ENCODE measurements around the gene CALR3. TPM values are rescaled to one million over a fixed set of nuclear protein-coding genes. Genes with fewer than 3 reads are reported as not detected.

CALR3 gene
- total and polyA plus RNA-seq, 2 of the 8 experiments (the other 6 are each of a cell fraction or from before 2014, with no cell fraction given) = 0.11 to 0.32 TPM

DNA sequence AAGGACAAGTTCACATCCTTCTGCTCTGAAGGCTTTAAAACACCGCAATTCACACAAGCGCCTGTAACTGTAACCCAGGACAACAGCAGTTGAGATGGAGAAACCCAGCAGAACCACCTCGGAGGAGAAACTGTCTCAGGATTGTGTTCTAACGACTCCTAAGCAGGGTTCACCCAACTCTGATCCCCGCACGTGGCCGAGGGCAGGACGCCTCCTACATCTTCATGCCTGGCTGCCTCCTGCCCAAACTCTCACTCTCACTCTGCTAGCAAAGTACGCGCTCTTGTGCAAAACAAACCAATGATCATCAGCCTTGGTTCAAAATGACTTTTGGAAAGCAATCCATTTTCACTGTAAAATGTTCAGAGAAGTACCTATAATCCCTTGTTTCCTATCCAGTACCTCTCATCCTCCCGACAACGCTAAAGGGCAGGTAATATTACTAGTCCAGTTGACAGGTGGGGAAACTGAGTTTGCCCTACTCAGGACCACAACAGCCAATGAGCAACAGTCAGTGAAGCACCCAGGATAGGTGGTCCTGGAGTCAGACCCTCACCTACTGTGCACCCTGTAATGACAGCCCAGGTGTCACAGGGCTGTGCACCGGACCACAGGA lies 49.8 kb downstream of the CALR3 start:
- FAIRE-seq = no peak
- no peaks in the 10 kb centered on the region for H3K23me2 ChIP-seq (ENCODE audit: low read depth, low read length)
- H2AK5ac ChIP-seq (ENCODE audit: low read depth, low read length) = no peak overlapping the region
- no peak overlapping the region for H4K8ac ChIP-seq (ENCODE audit: extremely low read depth, insufficient read depth, low read length)
- no peak overlapping the region for H3K23ac ChIP-seq (ENCODE audit: insufficient read length)
- H4K5ac ChIP-seq (ENCODE audit: insufficient read length, low read depth, low read length) = no peak overlapping the region
- no peak overlapping the region for H3K18ac ChIP-seq (ENCODE audit: extremely low read depth, low read length)
- H3K27ac ChIP-seq (ENCODE audit: low read depth, low read length) = no peak overlapping the region
- no peak overlapping the region for H2BK5ac ChIP-seq (ENCODE audit: low read depth, low read length)
- peaks cover 0 to 11% (median 3%) of the 10 kb centered on the region in 4 experiments; a peak in 4 of 7 replicates for H3K4me1 ChIP-seq (replicated peaks in 1 of 4; ENCODE audit: control insufficient read depth in 3 of 4, insufficient read depth in 4 of 4, low read length in 3 of 4)
- H3K56ac ChIP-seq (replicated peaks; ENCODE audit: insufficient read length, low read depth, low read length) = no peak overlapping the region
- no peak overlapping the region for H2BK20ac ChIP-seq (ENCODE audit: low read length)
- H2BK120ac ChIP-seq (replicated peaks; ENCODE audit: low read depth, low read length) = no peak overlapping the region
- no peaks in the 10 kb centered on the region for H3K9me3 ChIP-seq (ENCODE audit: insufficient read depth in 2 of 2, low read depth in 1 of 2, low read length in 1 of 2)
- H2BK15ac ChIP-seq (ENCODE audit: low read length) = no peak overlapping the region
- no peak overlapping the region for H2AFZ ChIP-seq (ENCODE audit: low read length)
- H3K9ac ChIP-seq (replicated peaks in 1 of 4; ENCODE audit: extremely low read depth in 1 of 4, low read depth in 3 of 4, low read length in 3 of 4) = no peak overlapping the region
- H3K14ac ChIP-seq (ENCODE audit: insufficient read length) = no peak overlapping the region
- 89% methylated on average over 13 of the region's 13 CpGs; no CpG with 5 or more reads in 1 of the 2 experiments for WGBS, 2 experiments (ENCODE audit: extremely low coverage in 1 of 2, insufficient coverage in 1 of 2, insufficient read length in 1 of 2, insufficient replicate concordance in 2 of 2, low coverage in 1 of 2, low lambda C conversion rate in 2 of 2, missing lambda C conversion rate in 1 of 2)
- no peak for TF ChIP-seq CREB1 (IDR thresholded peaks at IDR 0.05)
- peaks cover 30% of the 10 kb centered on the region for H3K79me1 ChIP-seq (ENCODE audit: low read depth, low read length)
- H3K79me2 ChIP-seq (ENCODE audit: control insufficient read depth in 1 of 2, insufficient read depth in 2 of 2, low read length in 2 of 2) = peaks cover 11 to 74% of the 10 kb centered on the region in 2 experiments
- H3K4ac ChIP-seq (replicated peaks; ENCODE audit: insufficient read length, low read depth, low read length) = no peak overlapping the region
- H3K27me3 ChIP-seq (replicated peaks in 1 of 4; ENCODE audit: control insufficient read depth in 3 of 4, extremely low read depth in 1 of 4, insufficient read depth in 3 of 4, low read length in 3 of 4) = no peaks in the 10 kb centered on the region
- POLR2A ChIA-PET (ENCODE audit: partially characterized antibody) = interaction anchor here (1.1 kb wide), 1 partner anchor 8 kb away, joined by 3 read pairs; no protein-coding TSS in a partner anchor
- no peak overlapping the region for H2BK12ac ChIP-seq (ENCODE audit: low read depth, low read length)
- H4K20me1 ChIP-seq (replicated peaks in 1 of 2; ENCODE audit: control insufficient read depth in 1 of 2, insufficient read depth in 2 of 2, low read length in 2 of 2) = peaks cover 15 to 34% of the 10 kb centered on the region in 2 experiments
- H3K4me3 ChIP-seq (ENCODE audit: extremely low read depth in 1 of 4, insufficient read depth in 2 of 4, low read depth in 3 of 4, low read length in 4 of 4) = no peak overlapping the region
- CTCF ChIA-PET (ENCODE audit: partially characterized antibody) = interaction anchor here (1.2 to 6.6 kb wide), 5 partner anchors 8 to 70 kb away, joined by 3 to 67 read pairs (median 4); partner anchors contain the start of gene EPS15L1
- H3K36me3 ChIP-seq (ENCODE audit: control insufficient read depth in 2 of 4, insufficient read depth in 4 of 4, low read length in 3 of 4) = no peaks in the 10 kb centered on the region
- no peak overlapping the region for H3K4me2 ChIP-seq (ENCODE audit: insufficient read depth in 1 of 2, low read depth in 2 of 2, low read length in 2 of 2)
- H4K91ac ChIP-seq (replicated peaks; ENCODE audit: insufficient read length, low read length) = no peak overlapping the region
- no peak for DNase-seq (ENCODE audit: low read depth in 1 of 2, low spot score in 2 of 2)

Measured in H1 (cell line).